ENCODE results near the gene ENHO.
"Not testable (repeated sequence)": the region's sequence is repeated elsewhere in the genome, so short reads cannot be mapped to it uniquely, and the experiment has no call there.

ENHO gene

DNA sequence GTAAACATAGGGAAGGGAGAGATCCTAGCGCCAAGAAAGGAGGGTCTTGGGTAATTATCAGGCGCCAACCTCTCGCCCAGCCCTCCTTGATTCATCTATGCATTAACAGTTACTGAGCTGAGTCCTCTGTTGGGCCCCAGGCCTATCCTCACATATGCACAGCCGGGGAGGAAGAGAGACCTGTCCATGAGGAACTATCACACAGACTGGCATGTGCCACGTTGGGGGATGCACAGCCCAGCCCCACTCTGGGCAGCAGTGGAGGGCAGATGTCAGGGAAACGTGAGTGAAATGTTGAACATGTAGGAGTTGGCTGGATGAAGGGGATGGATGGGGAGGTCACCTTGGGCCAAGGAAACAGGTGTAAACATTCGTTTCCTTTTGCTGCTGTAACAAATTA is 18.8 kb upstream of the ENHO start:
- TF ChIP-seq, protein P1, sequence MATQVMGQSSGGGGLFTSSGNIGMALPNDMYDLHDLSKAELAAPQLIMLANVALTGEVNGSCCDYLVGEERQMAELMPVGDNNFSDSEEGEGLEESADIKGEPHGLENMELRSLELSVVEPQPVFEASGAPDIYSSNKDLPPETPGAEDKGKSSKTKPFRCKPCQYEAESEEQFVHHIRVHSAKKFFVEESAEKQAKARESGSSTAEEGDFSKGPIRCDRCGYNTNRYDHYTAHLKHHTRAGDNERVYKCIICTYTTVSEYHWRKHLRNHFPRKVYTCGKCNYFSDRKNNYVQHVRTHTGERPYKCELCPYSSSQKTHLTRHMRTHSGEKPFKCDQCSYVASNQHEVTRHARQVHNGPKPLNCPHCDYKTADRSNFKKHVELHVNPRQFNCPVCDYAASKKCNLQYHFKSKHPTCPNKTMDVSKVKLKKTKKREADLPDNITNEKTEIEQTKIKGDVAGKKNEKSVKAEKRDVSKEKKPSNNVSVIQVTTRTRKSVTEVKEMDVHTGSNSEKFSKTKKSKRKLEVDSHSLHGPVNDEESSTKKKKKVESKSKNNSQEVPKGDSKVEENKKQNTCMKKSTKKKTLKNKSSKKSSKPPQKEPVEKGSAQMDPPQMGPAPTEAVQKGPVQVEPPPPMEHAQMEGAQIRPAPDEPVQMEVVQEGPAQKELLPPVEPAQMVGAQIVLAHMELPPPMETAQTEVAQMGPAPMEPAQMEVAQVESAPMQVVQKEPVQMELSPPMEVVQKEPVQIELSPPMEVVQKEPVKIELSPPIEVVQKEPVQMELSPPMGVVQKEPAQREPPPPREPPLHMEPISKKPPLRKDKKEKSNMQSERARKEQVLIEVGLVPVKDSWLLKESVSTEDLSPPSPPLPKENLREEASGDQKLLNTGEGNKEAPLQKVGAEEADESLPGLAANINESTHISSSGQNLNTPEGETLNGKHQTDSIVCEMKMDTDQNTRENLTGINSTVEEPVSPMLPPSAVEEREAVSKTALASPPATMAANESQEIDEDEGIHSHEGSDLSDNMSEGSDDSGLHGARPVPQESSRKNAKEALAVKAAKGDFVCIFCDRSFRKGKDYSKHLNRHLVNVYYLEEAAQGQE (IDR thresholded peaks at IDR 0.05; ENCODE audit: insufficient replicate concordance, low read depth), result no peak
- TF ChIP-seq SPI1 (IDR thresholded peaks at IDR 0.05; ENCODE audit: borderline replicate concordance, low read depth), result no peak
- TF ChIP-seq POLR2AphosphoS5 (IDR thresholded peaks at IDR 0.05; ENCODE audit: low read depth), result no peak
- TF ChIP-seq GABPA (IDR thresholded peaks at IDR 0.05; ENCODE audit: low read depth), result no peak
- TF ChIP-seq, protein P2, sequence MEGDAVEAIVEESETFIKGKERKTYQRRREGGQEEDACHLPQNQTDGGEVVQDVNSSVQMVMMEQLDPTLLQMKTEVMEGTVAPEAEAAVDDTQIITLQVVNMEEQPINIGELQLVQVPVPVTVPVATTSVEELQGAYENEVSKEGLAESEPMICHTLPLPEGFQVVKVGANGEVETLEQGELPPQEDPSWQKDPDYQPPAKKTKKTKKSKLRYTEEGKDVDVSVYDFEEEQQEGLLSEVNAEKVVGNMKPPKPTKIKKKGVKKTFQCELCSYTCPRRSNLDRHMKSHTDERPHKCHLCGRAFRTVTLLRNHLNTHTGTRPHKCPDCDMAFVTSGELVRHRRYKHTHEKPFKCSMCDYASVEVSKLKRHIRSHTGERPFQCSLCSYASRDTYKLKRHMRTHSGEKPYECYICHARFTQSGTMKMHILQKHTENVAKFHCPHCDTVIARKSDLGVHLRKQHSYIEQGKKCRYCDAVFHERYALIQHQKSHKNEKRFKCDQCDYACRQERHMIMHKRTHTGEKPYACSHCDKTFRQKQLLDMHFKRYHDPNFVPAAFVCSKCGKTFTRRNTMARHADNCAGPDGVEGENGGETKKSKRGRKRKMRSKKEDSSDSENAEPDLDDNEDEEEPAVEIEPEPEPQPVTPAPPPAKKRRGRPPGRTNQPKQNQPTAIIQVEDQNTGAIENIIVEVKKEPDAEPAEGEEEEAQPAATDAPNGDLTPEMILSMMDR (IDR thresholded peaks at IDR 0.05; ENCODE audit: insufficient read depth, low read length), result no peak
- Histone ChIP-seq H3K4me3 (replicated peaks; ENCODE audit: insufficient read depth, low read length) (no peak overlapping the region), H3K27ac (replicated peaks) (no peak overlapping the region), H3K27me3 (ENCODE audit: insufficient read depth, poor library complexity, severe bottlenecking) (no peaks in the 10 kb centered on the region)
- DNase-seq (ENCODE audit: low read depth in 1 of 2, low spot score in 1 of 2), result no peak

DNA sequence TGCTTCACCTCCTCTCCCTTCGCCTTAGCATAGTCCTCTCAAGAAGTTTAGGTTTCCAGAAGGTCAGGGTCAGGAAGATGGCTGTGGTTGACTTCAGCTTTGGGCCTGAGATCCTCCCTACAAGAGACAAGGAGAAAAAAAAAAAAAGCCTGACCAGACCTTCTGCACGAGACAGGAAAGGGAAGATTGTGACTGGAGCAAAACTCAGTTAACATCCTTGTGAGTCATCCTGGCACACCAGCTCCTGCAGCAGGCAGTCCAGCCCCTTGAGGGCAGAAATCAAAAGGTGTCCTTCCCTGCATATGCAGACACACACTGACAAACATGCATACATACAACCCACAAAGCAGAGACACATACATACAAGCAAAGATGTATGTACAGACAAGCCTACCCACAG is 18.0 kb upstream of the ENHO start:
- TF ChIP-seq POLR2AphosphoS5 (IDR thresholded peaks at IDR 0.05; ENCODE audit: low read depth) (no peak), GABPA (IDR thresholded peaks at IDR 0.05; ENCODE audit: low read depth) (no peak), SPI1 (IDR thresholded peaks at IDR 0.05; ENCODE audit: borderline replicate concordance, low read depth) (no peak)
- TF ChIP-seq, protein P2 (IDR thresholded peaks at IDR 0.05; ENCODE audit: insufficient read depth, low read length), result no peak
- TF ChIP-seq, protein P1 (IDR thresholded peaks at IDR 0.05; ENCODE audit: insufficient replicate concordance, low read depth), result no peak
- H3K4me3 ChIP-seq (replicated peaks; ENCODE audit: insufficient read depth, low read length), result no peak overlapping the region
- no peak overlapping the region for H3K27ac ChIP-seq (replicated peaks)
- no peaks in the 10 kb centered on the region for H3K27me3 ChIP-seq (ENCODE audit: insufficient read depth, poor library complexity, severe bottlenecking)
- DNase-seq (ENCODE audit: low read depth in 1 of 2, low spot score in 1 of 2), result no peak

DNA sequence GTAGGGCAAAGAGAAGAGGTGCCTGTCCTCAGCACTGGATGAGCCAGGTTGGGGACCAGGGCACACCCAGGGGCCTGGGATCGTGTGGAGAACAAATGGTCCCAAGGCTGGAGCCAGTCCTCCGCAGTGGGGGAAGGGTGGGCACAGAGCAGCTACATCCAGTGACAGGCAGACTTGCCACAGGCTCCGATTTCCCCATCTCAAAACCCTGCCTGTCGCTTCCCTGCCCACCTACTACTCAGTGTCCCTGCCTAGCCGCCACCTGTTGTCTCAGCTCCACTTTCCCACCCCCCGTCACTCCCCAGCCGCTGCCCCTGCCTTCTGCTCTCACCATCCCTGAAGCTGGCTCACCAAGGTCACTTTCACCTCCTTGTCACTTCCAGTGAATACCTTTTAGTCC is 13.9 kb upstream of the ENHO start:
- Histone ChIP-seq H3K27me3 (ENCODE audit: insufficient read depth, poor library complexity, severe bottlenecking) (peaks cover 2% of the 10 kb centered on the region), H3K27ac (replicated peaks) (no peak overlapping the region), H3K4me3 (replicated peaks; ENCODE audit: insufficient read depth, low read length) (no peak overlapping the region)
- TF ChIP-seq SPI1 (IDR thresholded peaks at IDR 0.05; ENCODE audit: borderline replicate concordance, low read depth) (no peak), POLR2AphosphoS5 (IDR thresholded peaks at IDR 0.05; ENCODE audit: low read depth) (no peak), GABPA (IDR thresholded peaks at IDR 0.05; ENCODE audit: low read depth) (no peak)
- TF ChIP-seq, protein P2 (IDR thresholded peaks at IDR 0.05; ENCODE audit: insufficient read depth, low read length), result no peak
- TF ChIP-seq, protein P1 (IDR thresholded peaks at IDR 0.05; ENCODE audit: insufficient replicate concordance, low read depth), result no peak
- DNase-seq (ENCODE audit: low read depth in 1 of 2, low spot score in 1 of 2), result no peak

DNA sequence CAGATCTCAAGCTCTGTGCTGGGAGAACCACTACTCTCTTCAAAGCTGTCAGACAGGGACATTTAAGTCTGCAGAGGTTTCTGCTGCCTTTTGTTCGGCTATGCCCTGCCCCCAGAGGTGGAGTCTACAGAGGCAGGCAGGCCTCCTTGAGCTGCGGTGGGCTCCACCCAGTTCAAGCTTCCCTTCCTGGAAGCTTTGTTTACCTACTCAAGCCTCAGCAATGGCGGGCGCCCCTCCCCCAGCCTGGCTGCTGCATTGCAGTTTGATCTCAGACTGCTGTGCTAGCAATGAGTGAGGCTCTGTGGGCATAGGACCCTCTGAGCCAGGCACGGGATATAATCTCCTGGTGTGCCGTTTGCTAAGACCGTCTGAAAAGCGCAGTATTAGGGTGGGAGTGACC is 9.3 kb upstream of the ENHO start:
- H3K4me3 ChIP-seq (replicated peaks; ENCODE audit: insufficient read depth, low read length); DNase-seq (ENCODE audit: low read depth in 1 of 2, low spot score in 1 of 2); H3K27ac ChIP-seq (replicated peaks); H3K27me3 ChIP-seq (ENCODE audit: insufficient read depth, poor library complexity, severe bottlenecking): not testable (repeated sequence)
